Astrocyte (in vitro differentiated cells and primary cell): ENCODE data around the gene NDUFB2. TPM values are rescaled to one million over a fixed set of nuclear protein-coding genes. Genes with fewer than 3 reads are reported as not detected.
"Not testable (repeated sequence)": the region's sequence is repeated elsewhere in the genome, so short reads cannot be mapped to it uniquely, and the experiment has no call there.

ENCODE experiments used
- DNase-seq: peaks from one replicate; pipeline ENCODE4 v3.0.0-alpha.2; 2010; ENCODE audit warnings: low read depth
- FAIRE-seq: peaks from 2 replicates; lab custom pipeline; 2011; peaks lifted over from hg19 to GRCh38; lab: Jason Lieb, UNC
- H2AFZ ChIP-seq: 2 replicates; pipeline ENCODE4 v1.6.0; 2012; ENCODE audit warnings: low read depth, low read length, inconsistent platforms
- H3K27ac ChIP-seq: 2 replicates; pipeline ENCODE4 v1.5.1; 2011; ENCODE audit warnings: low read depth, low read length, inconsistent platforms
- H3K27me3 ChIP-seq: 2 replicates; pipeline ENCODE4 v1.6.0; 2011; ENCODE audit warnings: low read length, inconsistent platforms; ENCODE audit not compliant: insufficient read depth
- H3K36me3 ChIP-seq: 2 replicates; pipeline ENCODE4 v1.5.1; 2011; ENCODE audit warnings: low read length, inconsistent platforms; ENCODE audit not compliant: insufficient read depth
- H3K4me1 ChIP-seq: 2 replicates; pipeline ENCODE4 v1.5.1; 2011; ENCODE audit warnings: low read length, inconsistent platforms; ENCODE audit not compliant: insufficient read depth
- H3K4me2 ChIP-seq: 2 replicates; pipeline ENCODE4 v1.6.0; 2012; ENCODE audit warnings: low read length, inconsistent platforms
- H3K4me3 ChIP-seq: 2 replicates; pipeline ENCODE4 v1.5.1; 2011; ENCODE audit warnings: low read depth, mild to moderate bottlenecking, low read length, inconsistent platforms; ENCODE audit not compliant: insufficient read depth
- H3K79me2 ChIP-seq: 2 replicates; pipeline ENCODE4 v1.6.0; 2012; ENCODE audit warnings: mild to moderate bottlenecking, low read length, inconsistent platforms; ENCODE audit not compliant: insufficient read depth
- H3K9ac ChIP-seq: 2 replicates; pipeline ENCODE4 v1.6.0; 2012; ENCODE audit warnings: mild to moderate bottlenecking, low read length, inconsistent platforms
- H3K9me3 ChIP-seq: 2 replicates; pipeline ENCODE4 v1.5.1; 2012; ENCODE audit warnings: low read depth, mild to moderate bottlenecking, low read length, inconsistent platforms; ENCODE audit not compliant: insufficient read depth
- H4K20me1 ChIP-seq: 2 replicates; pipeline ENCODE4 v1.6.0; 2012; ENCODE audit warnings: low read length, inconsistent platforms; ENCODE audit not compliant: insufficient read depth
- H3K27ac Mint-ChIP-seq: one replicate; pipeline ENCODE4 v1.8.0; 2021; ENCODE audit warnings: mild to moderate bottlenecking, mixed read lengths; ENCODE audit not compliant: unreplicated experiment
- H3K27me3 Mint-ChIP-seq: one replicate; pipeline ENCODE4 v1.8.0; 2021; ENCODE audit warnings: low read depth, mixed read lengths; ENCODE audit not compliant: unreplicated experiment
- H3K36me3 Mint-ChIP-seq: one replicate; pipeline ENCODE4 v1.8.0; 2021; ENCODE audit warnings: low read depth, mixed read lengths; ENCODE audit not compliant: unreplicated experiment
- H3K4me1 Mint-ChIP-seq: one replicate; pipeline ENCODE4 v1.8.0; 2021; ENCODE audit warnings: low read depth, mixed read lengths; ENCODE audit not compliant: unreplicated experiment
- H3K4me3 Mint-ChIP-seq: one replicate; pipeline ENCODE4 v1.8.0; 2021; ENCODE audit warnings: mild to moderate bottlenecking, moderate library complexity, mixed read lengths; ENCODE audit not compliant: unreplicated experiment
- H3K9me3 Mint-ChIP-seq: one replicate; pipeline ENCODE4 v1.8.0; 2021; ENCODE audit warnings: mild to moderate bottlenecking, mixed read lengths; ENCODE audit not compliant: unreplicated experiment
- CTCF ChIP-seq: IDR thresholded peaks from 2 replicates; pipeline ENCODE4 v1.5.1; 2011; ENCODE audit warnings: low read depth, mild to moderate bottlenecking, inconsistent platforms, low read length, moderate library complexity; ENCODE audit not compliant: insufficient read depth
- EZH2 ChIP-seq: IDR thresholded peaks from 2 replicates; pipeline ENCODE4 v1.6.1; 2012; ENCODE audit warnings: mild to moderate bottlenecking, low read length, inconsistent platforms; ENCODE audit not compliant: insufficient read depth
- total RNA-seq: library from RNA; stranded (reverse); gene quantifications from 2 replicates; pipeline ENCODE4 v1.2.1, GENCODE V29; 2021

NDUFB2 gene
- total RNA-seq, 1 donor from 2014 or later: 254 TPM

DNA sequence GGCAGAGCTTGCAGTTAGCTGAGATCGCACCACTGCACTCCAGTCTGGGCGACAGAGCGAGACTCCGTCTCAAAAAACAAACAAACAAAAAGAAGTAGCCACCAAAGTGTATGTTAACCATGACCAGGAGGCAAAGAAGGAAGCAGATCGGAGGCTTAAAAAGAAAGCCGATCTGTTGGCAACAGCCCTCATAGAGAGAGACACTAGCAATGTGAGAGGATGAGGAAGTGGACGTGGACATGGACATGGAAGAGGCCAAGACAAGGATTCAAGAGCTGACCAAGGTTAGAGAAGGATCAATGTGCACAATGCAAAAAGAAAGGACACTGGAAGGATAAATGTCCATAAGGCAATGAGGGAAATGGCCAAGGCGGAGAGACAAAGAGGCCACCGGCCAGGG, 38.6 kb upstream of the NDUFB2 start:
- H4K20me1 ChIP-seq: no peaks in the 10 kb centered on the region
- DNase-seq (no peak), FAIRE-seq (no peak)
- Mint-ChIP-seq H3K4me3 (no peak overlapping the region), H3K36me3 (no peaks in the 10 kb centered on the region), H3K4me1 (peaks cover 17% of the 10 kb centered on the region), H3K27me3 (peaks cover 15% of the 10 kb centered on the region), H3K27ac (no peak overlapping the region), H3K9me3 (peaks cover 1% of the 10 kb centered on the region)
- no peaks in the 10 kb centered on the region for H3K36me3 ChIP-seq
- no peak overlapping the region for H3K4me2 ChIP-seq
- no peaks in the 10 kb centered on the region for H3K4me1 ChIP-seq
- no peak for TF ChIP-seq CTCF
- no peak for TF ChIP-seq EZH2
- H3K27ac ChIP-seq: no peak overlapping the region
- H3K79me2 ChIP-seq: no peaks in the 10 kb centered on the region
- H3K9me3 ChIP-seq: no peaks in the 10 kb centered on the region
- H3K27me3 ChIP-seq: peaks cover 4% of the 10 kb centered on the region
- H3K9ac ChIP-seq: no peak overlapping the region
- no peak overlapping the region for H3K4me3 ChIP-seq
- no peak overlapping the region for H2AFZ ChIP-seq

DNA sequence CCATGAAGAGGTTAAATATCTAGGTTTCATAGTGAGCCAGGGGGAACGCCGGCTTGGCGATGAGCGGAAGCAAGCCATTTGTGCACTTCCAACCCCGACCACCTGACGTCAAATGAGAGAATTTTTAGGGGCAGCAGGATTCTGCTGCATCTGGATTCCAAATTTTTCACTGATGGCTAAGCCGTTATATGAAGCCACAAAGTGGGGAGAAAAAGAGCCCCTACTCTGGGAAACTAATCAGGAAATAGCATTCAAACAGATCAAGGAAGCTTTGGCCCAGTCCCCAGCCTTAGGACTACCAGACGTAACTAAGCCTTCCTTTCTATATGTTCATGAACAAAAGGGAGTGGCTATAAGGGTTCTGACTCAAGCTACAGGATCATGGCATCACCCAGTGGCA, 36.7 kb upstream of the NDUFB2 start:
- Mint-ChIP-seq H3K4me1 (peaks cover 12% of the 10 kb centered on the region), H3K27me3 (peaks cover 18% of the 10 kb centered on the region), H3K9me3 (peaks cover 1% of the 10 kb centered on the region), H3K4me3 (no peak overlapping the region), H3K36me3 (no peaks in the 10 kb centered on the region), H3K27ac (no peak overlapping the region)
- Histone ChIP-seq H3K79me2 (no peaks in the 10 kb centered on the region), H3K4me1 (no peaks in the 10 kb centered on the region), H2AFZ (no peak overlapping the region), H3K4me2 (no peak overlapping the region), H3K9me3 (no peaks in the 10 kb centered on the region), H3K9ac (no peak overlapping the region), H3K4me3 (no peak overlapping the region), H3K27me3 (peaks cover 4% of the 10 kb centered on the region), H4K20me1 (no peaks in the 10 kb centered on the region), H3K27ac (no peak overlapping the region), H3K36me3 (no peaks in the 10 kb centered on the region)
- FAIRE-seq: no peak
- TF ChIP-seq CTCF: no peak
- TF ChIP-seq EZH2: no peak
- DNase-seq: peak; percentile 12

DNA sequence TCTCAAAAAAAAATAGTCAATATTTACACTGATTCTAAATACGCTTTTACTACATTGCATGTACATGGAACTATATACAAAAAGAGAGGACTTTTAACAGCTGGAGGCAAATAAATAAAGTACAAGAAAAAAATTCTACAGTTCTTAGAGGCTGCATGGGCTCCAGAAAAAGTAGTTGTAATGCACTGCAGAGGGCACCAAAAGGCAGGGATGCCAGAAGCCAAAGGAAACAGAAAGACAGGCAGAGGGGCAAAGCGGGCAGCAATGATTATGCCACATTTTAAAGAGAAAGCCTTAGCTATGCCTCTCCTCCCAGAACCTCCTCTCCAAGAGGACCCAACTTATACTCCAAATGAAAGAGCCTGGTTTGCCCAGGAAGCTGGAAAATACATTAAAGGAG, 35.4 kb upstream of the NDUFB2 start:
- H3K27me3 Mint-ChIP-seq: peaks cover 15% of the 10 kb centered on the region
- no peak overlapping the region for H3K27ac Mint-ChIP-seq
- H3K4me3 Mint-ChIP-seq: no peak overlapping the region

DNA sequence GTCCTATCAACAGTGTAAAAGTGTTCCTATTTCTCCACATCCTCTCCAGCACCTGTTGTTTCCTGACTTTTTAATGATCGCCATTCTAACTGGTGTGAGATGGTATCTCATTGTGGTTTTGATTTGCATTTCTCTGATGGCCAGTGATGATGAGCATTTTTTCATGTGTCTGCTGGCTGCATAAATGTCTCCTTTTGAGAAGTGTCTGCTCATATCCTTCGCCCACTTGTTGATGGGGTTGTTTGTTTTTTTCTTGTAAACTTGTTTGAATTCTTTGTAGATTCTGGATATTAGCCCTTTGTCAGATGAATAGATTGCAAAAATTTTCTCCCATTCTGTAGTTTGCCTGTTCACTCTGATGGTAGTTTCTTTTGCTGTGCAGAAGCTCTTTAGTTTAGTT, 33.6 kb upstream of the NDUFB2 start:
- not testable (repeated sequence) for H3K27ac Mint-ChIP-seq, H3K9me3 ChIP-seq, H3K27ac ChIP-seq, DNase-seq, H3K36me3 Mint-ChIP-seq, H3K9ac ChIP-seq, H3K79me2 ChIP-seq, FAIRE-seq, H3K4me3 Mint-ChIP-seq, H3K4me2 ChIP-seq, H3K36me3 ChIP-seq, H4K20me1 ChIP-seq, H3K4me1 ChIP-seq, H3K27me3 ChIP-seq, H3K9me3 Mint-ChIP-seq, H3K4me1 Mint-ChIP-seq, H3K4me3 ChIP-seq, H2AFZ ChIP-seq
- peaks cover 14% of the 10 kb centered on the region for H3K27me3 Mint-ChIP-seq

More for the DNA sequence above, 35.4 kb upstream of the NDUFB2 start:
- Histone ChIP-seq H3K9me3 (no peaks in the 10 kb centered on the region), H3K27ac (no peak overlapping the region), H3K9ac (no peak overlapping the region), H3K27me3 (peaks cover 4% of the 10 kb centered on the region), H3K4me2 (no peak overlapping the region), H3K36me3 (no peaks in the 10 kb centered on the region), H3K79me2 (no peaks in the 10 kb centered on the region), H3K4me1 (no peaks in the 10 kb centered on the region), H2AFZ (no peak overlapping the region), H4K20me1 (no peaks in the 10 kb centered on the region), H3K4me3 (no peak overlapping the region)
- DNase-seq (no peak), FAIRE-seq (no peak)
- H3K36me3 Mint-ChIP-seq: no peaks in the 10 kb centered on the region
- no peak for TF ChIP-seq EZH2
- no peak for TF ChIP-seq CTCF
- peaks cover 6% of the 10 kb centered on the region for H3K4me1 Mint-ChIP-seq
- peaks cover 1% of the 10 kb centered on the region for H3K9me3 Mint-ChIP-seq
